HEK293T (cell line): ENCODE measurements around the gene APBA1.

Experiments
- CTCF ChIA-PET: fragments of 350-600 bp; formaldehyde crosslinking; extraction: SDS; loops from one replicate; lab custom pipeline; 2021; ENCODE audit warnings: antibody characterized with exemption, inconsistent platforms; lab: Yijun Ruan, JAX
- POLR2A ChIA-PET: fragments of 350-600 bp; formaldehyde crosslinking; extraction: SDS; loops from one replicate; lab custom pipeline; 2020; ENCODE audit warnings: antibody characterized with exemption, inconsistent platforms; lab: Yijun Ruan, JAX
- DNase-seq: peaks from one replicate; pipeline ENCODE4 v3.0.0; 2012; ENCODE audit warnings: mixed read lengths; ENCODE audit errors: extremely low spot score
- ARNT ChIP-seq: fragments of 450-650 bp; IDR thresholded peaks from 2 replicates; pipeline ENCODE4 v1.6.1; 2017; ENCODE audit warnings: mild to moderate bottlenecking
- BHLHE40 ChIP-seq: fragments of 450-650 bp; IDR thresholded peaks from 2 replicates; pipeline ENCODE4 v1.6.1; 2016; ENCODE audit warnings: mild to moderate bottlenecking, moderate library complexity, borderline replicate concordance
- CTBP1 ChIP-seq: fragments of 450-650 bp; IDR thresholded peaks from 2 replicates; pipeline ENCODE4 v1.6.1; 2016; ENCODE audit warnings: borderline replicate concordance
- ELF4 ChIP-seq: fragments of 450-650 bp; IDR thresholded peaks from 2 replicates; pipeline ENCODE4 v1.6.1; 2017; ENCODE audit warnings: antibody characterized with exemption
- FOXA1 ChIP-seq: fragments of 450-650 bp; IDR thresholded peaks from 2 replicates; pipeline ENCODE4 v1.6.1; 2016; ENCODE audit warnings: mild to moderate bottlenecking
- FOXK2 ChIP-seq: fragments of 450-650 bp; IDR thresholded peaks from 2 replicates; pipeline ENCODE4 v1.6.1; 2016; ENCODE audit warnings: mild to moderate bottlenecking
- FOXM1 ChIP-seq: fragments of 450-650 bp; IDR thresholded peaks from 2 replicates; pipeline ENCODE4 v1.6.1; 2017; ENCODE audit warnings: mild to moderate bottlenecking, borderline replicate concordance
- HDGF ChIP-seq: fragments of 450-650 bp; IDR thresholded peaks from 2 replicates; pipeline ENCODE4 v1.6.1; 2017; ENCODE audit warnings: antibody characterized with exemption, borderline replicate concordance
- L3MBTL2 ChIP-seq: fragments of 450-650 bp; conservative IDR thresholded peaks from 2 replicates; pipeline ENCODE4 v1.6.1; 2016; ENCODE audit warnings: mild to moderate bottlenecking
- LEF1 ChIP-seq: fragments of 450-650 bp; IDR thresholded peaks from 2 replicates; pipeline ENCODE4 v1.6.1; 2017; ENCODE audit warnings: mild to moderate bottlenecking, borderline replicate concordance
- NFRKB ChIP-seq: fragments of 450-650 bp; IDR thresholded peaks from 2 replicates; pipeline ENCODE4 v1.6.1; 2016; ENCODE audit warnings: mild to moderate bottlenecking, moderate library complexity
- SP1 ChIP-seq: fragments of 450-650 bp; IDR thresholded peaks from 2 replicates; pipeline ENCODE4 v1.6.1; 2017
- SUZ12 ChIP-seq: fragments of 450-650 bp; IDR thresholded peaks from 2 replicates; pipeline ENCODE4 v1.6.1; 2016; ENCODE audit warnings: mild to moderate bottlenecking
- TARDBP ChIP-seq: fragments of 450-650 bp; IDR thresholded peaks from 2 replicates; pipeline ENCODE4 v1.6.1; 2016
- ZNF384 ChIP-seq: fragments of 450-650 bp; IDR thresholded peaks from 2 replicates; pipeline ENCODE4 v1.6.1; 2016
- TF ChIP-seq, protein P1 (sequence below): fragments of 450-650 bp; IDR thresholded peaks from 2 replicates; pipeline ENCODE4 v1.6.1; 2016

The APBA1 gene

DNA sequence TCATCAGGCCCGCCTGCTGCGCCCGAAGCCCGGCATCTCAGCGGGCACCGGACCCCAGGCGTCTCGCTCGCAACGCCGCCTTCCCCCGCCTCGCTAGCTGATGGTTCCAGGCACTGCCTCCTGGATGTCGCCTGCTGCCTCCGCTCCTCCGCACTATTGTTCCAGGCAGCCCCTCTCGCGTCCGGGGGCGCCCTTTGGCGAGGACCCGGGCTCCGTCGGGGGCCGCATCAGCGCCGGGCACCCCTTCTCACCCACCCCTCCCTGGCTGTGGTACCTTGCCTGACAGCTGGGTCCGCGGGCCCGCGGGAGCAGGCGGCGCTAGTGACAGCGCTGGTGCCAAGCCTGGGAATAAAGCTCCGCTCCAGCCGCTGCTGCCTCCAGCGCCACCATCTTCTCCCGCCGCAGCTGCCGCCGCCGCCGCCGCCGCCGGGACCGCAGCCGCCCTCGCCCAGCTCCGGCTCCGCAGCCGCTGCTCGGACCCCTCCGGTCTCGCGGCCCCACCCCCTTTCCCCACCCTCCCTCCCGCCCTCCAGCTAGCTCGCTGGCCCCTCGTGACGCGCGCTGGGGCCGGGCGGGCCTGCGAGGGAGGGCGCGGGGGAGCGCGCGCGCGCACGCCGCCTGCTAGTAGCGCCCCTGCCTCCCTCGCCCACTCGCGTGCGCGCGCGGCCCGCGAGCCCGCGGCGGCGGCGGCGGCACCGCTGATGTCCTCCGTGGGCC lies at the start of gene APBA1:
TSS of gene APBA1 (minus strand) at position 493 of the 717 bp plus-strand sequence.
- DNase-seq, result peak; percentile 58
- CTCF ChIA-PET, result interaction anchor here (0.7 kb wide), 1 partner anchor 87 kb away, joined by 4 read pairs; no protein-coding TSS in a partner anchor
- POLR2A ChIA-PET, result interaction anchor here (1.1 to 1.3 kb wide), 2 partner anchors 12 to 88 kb away, joined by 5 to 7 read pairs; partner anchors contain the start of gene PTAR1

DNA sequence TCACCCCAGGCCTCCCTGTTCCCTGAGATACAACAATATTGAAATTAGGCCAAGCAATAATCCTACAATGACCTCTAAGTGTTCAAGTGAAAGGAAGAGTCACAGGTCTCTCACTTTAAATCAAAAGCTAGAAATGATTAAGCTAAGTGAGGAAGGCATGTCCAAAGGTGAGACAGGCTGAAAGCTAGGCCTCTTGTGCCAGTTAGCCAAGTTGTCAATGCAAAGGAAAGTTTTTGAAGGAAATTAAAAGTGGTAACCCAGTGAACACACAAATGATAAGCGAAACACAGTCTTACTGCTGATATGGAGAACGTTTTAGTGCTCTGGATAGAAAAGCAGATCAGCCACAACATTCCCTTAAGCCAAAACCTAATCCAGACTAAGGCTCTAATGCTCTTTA lies 47.8 kb upstream of the APBA1 start:
- POLR2A ChIA-PET, result no interaction called here
- CTCF ChIA-PET, result no interaction called here
- DNase-seq, result no peak
- TF ChIP-seq, protein P1, sequence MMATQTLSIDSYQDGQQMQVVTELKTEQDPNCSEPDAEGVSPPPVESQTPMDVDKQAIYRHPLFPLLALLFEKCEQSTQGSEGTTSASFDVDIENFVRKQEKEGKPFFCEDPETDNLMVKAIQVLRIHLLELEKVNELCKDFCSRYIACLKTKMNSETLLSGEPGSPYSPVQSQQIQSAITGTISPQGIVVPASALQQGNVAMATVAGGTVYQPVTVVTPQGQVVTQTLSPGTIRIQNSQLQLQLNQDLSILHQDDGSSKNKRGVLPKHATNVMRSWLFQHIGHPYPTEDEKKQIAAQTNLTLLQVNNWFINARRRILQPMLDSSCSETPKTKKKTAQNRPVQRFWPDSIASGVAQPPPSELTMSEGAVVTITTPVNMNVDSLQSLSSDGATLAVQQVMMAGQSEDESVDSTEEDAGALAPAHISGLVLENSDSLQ, result no peak
- TF ChIP-seq FOXK2 (no peak), ZNF384 (no peak), SP1 (no peak), FOXA1 (no peak), SUZ12 (no peak), FOXM1 (no peak), L3MBTL2 (no peak), ARNT (no peak), NFRKB (no peak), BHLHE40 (no peak), CTBP1 (no peak), ELF4 (no peak), LEF1 (no peak), HDGF (no peak), TARDBP (no peak)

More for the DNA sequence above, at the start of gene APBA1:
- TF ChIP-seq SUZ12 (no peak), CTBP1 (no peak), FOXM1 (no peak), ARNT (no peak), FOXK2 (no peak), HDGF (no peak), ZNF384 (no peak), NFRKB (no peak), L3MBTL2 (no peak), LEF1 (no peak), SP1 (no peak), FOXA1 (no peak), BHLHE40 (no peak), TARDBP (no peak), ELF4 (no peak)
- TF ChIP-seq, protein P1, result no peak

DNA sequence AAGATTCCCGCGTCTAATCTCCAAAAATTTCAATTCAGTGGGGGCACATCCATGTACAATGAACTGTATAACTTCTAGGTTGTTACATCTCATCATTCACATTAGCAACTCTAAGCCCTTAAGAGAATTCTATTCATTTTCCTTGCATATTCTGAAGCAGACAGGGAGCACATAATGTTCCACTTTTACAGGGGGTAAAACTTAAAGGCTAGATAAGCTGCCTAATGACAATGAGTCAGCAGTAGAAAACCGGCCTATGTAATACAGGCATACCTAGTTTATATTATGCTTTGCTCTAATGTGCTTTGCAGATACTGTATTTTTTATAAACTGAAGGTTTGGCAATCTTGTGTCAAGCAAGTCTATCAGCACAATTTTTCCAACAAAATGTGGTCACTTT lies 47.2 kb upstream of the APBA1 start:
- no peak for TF ChIP-seq ZNF384
- no peak for TF ChIP-seq FOXA1
- TF ChIP-seq FOXK2, result no peak
- no peak for TF ChIP-seq BHLHE40
- no peak for TF ChIP-seq HDGF
- no peak for TF ChIP-seq SUZ12
- no peak for TF ChIP-seq LEF1
- no peak for TF ChIP-seq SP1
- TF ChIP-seq, protein P1, result no peak
- TF ChIP-seq FOXM1, result no peak
- TF ChIP-seq ARNT, result no peak
- TF ChIP-seq ELF4, result no peak
- TF ChIP-seq NFRKB, result no peak
- no peak for TF ChIP-seq L3MBTL2
- no peak for TF ChIP-seq CTBP1
- TF ChIP-seq TARDBP, result no peak
- no peak for DNase-seq
- CTCF ChIA-PET, result no interaction called here
- POLR2A ChIA-PET, result no interaction called here

DNA sequence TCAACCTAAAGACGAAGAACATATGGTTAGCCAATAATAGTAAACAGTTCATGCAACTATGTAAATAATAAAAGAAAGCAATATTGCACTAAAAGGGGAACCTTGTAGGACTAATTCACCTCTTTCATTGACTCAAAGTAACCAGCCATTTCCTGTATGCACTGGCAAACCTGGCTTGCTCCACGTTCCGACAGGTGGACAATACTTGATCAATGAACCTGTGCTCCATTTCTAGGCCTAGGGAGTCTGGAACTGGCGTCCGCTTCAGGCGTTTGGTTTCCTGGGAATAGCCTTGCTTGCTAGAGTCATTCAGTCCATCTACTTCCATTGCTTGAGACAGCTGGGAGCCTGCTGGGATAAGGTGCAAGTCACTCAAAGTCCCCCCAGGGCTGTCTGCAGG lies 46.0 kb upstream of the APBA1 start:
- no peak for DNase-seq
- TF ChIP-seq CTBP1 (no peak), BHLHE40 (no peak)
- CTCF ChIA-PET, result no interaction called here
- POLR2A ChIA-PET, result no interaction called here

DNA sequence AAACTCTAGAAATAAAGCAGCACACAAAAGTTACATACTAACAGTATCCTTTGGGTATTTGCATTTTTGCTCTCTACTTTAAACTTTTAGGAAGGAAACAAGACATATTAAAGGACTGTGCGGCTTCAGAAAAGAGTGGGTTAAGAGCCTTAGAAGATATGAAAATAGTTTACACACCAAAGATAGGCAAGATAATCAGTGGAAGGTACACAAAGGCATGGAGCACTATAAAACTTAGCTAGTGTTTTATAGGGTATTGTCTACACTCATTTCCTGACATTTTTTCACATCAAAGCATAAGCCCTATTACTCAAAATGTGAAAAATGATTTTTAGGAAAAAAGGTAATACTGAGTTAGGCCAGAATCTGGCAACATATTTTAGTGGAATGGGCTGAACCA lies 43.7 kb upstream of the APBA1 start:
- ChIA-PET CTCF (no interaction called here), POLR2A (no interaction called here)
- TF ChIP-seq SP1, result no peak
- TF ChIP-seq ELF4, result no peak
- TF ChIP-seq FOXA1, result no peak
- TF ChIP-seq LEF1, result no peak
- no peak for TF ChIP-seq HDGF
- no peak for TF ChIP-seq CTBP1
- no peak for TF ChIP-seq L3MBTL2
- no peak for TF ChIP-seq NFRKB
- TF ChIP-seq FOXM1, result no peak
- DNase-seq, result no peak

DNA sequence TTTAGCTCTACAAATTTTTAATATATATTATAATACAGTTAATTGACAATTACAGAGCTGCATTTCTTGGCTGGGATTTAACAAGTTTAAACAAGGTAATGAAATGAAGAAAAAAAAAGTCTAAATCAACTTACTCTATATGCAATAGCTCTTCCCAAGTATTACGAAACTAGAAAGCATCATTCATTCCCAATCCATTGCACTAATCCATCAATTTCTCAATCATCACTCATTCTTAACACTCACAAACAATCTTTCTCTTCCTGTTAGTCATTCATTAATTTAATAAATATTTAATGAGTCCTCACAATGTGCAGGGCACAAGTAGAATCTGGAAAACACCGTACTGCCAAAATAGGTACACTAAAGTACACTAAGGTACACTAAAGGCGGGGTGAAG lies 42.9 kb upstream of the APBA1 start:
- no peak for DNase-seq
- CTCF ChIA-PET, result interaction anchor here (0.9 kb wide), 1 partner anchor 217 kb away, joined by 5 read pairs; no protein-coding TSS in a partner anchor
- POLR2A ChIA-PET, result no interaction called here
- TF ChIP-seq TARDBP (no peak), L3MBTL2 (no peak), ZNF384 (no peak), BHLHE40 (no peak), SUZ12 (no peak), HDGF (no peak), ARNT (no peak), ELF4 (no peak), FOXM1 (no peak), FOXK2 (no peak), SP1 (no peak), NFRKB (no peak), CTBP1 (no peak), LEF1 (no peak), FOXA1 (no peak)
- TF ChIP-seq, protein P1, result no peak
